Measurements from ENCODE around the gene KCTD21.
"Not testable (repeated sequence)": the region's sequence is repeated elsewhere in the genome, so short reads cannot be mapped to it uniquely, and the experiment has no call there.

KCTD21 gene

GRCh38 chr11:78187366-78188285, 800 bp downstream of the KCTD21 start:
- H3K4me3 ChIP-seq (ENCODE audit: low read length), result peak overlapping the region; percentile 82
- DNase-seq (ENCODE audit: low read depth), result no peak
- TF ChIP-seq, protein P1, sequence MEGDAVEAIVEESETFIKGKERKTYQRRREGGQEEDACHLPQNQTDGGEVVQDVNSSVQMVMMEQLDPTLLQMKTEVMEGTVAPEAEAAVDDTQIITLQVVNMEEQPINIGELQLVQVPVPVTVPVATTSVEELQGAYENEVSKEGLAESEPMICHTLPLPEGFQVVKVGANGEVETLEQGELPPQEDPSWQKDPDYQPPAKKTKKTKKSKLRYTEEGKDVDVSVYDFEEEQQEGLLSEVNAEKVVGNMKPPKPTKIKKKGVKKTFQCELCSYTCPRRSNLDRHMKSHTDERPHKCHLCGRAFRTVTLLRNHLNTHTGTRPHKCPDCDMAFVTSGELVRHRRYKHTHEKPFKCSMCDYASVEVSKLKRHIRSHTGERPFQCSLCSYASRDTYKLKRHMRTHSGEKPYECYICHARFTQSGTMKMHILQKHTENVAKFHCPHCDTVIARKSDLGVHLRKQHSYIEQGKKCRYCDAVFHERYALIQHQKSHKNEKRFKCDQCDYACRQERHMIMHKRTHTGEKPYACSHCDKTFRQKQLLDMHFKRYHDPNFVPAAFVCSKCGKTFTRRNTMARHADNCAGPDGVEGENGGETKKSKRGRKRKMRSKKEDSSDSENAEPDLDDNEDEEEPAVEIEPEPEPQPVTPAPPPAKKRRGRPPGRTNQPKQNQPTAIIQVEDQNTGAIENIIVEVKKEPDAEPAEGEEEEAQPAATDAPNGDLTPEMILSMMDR (conservative IDR thresholded peaks at IDR 0.05; ENCODE audit: low read depth, low read length), result no peak

DNA sequence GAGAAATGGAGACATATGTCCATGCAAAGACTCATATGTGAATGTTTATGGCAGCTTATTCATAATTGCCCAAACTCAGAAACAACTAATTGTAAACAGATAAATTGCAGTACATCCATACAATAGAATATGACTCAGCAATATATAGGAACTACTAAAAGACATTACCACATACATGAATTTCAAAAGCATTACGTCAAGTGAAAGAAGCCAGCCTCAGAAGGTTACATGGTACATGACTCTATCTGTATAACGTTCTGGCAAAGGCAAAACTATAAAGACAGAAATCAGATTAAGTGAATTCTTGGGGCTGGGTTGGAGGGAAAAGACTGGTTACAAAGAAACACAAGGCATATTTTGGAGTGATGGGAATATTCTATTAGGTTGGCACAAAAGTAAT, 7.2 kb downstream of the KCTD21 start:
- TF ChIP-seq, protein P1 (conservative IDR thresholded peaks at IDR 0.05; ENCODE audit: low read depth, low read length), result no peak
- no peak for DNase-seq (ENCODE audit: low read depth)
- no peak overlapping the region for H3K4me3 ChIP-seq (ENCODE audit: low read length)

GRCh38 chr11:78180751-78181150, 7.7 kb downstream of the KCTD21 start:
- TF ChIP-seq, protein P1 (conservative IDR thresholded peaks at IDR 0.05; ENCODE audit: low read depth, low read length), result no peak
- no peak for DNase-seq (ENCODE audit: low read depth)
- H3K4me3 ChIP-seq (ENCODE audit: low read length), result no peak overlapping the region

- DNase-seq (ENCODE audit: low read depth), result no peak
- no peak overlapping the region for H3K4me3 ChIP-seq (ENCODE audit: low read length)
- TF ChIP-seq, protein P1 (conservative IDR thresholded peaks at IDR 0.05; ENCODE audit: low read depth, low read length), result no peak
Observed at GRCh38 chr11:78179459-78180071, 8.9 kb downstream of the KCTD21 start.

DNA sequence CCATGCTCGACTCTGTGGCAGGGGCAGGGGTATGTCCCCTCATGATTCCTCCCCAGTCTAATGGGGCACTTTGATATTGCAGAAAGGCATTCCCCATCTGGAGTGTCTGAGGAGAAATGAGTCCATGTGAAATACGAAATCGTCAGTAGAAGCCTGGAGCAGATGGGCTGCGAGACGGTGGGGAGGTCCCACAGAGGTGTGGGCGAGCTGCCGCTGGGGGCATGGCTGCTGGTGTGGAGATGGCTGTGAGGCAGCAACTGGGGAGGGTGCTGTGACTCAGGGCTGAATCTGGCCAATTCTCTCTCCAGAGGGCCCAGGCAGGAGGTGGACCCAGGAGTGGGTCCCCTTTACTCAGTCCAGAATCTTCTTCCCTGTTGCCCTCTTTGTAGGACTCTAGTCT, 11.2 kb downstream of the KCTD21 start:
- no peak for DNase-seq (ENCODE audit: low read depth)
- H3K4me3 ChIP-seq (ENCODE audit: low read length), result no peak overlapping the region
- TF ChIP-seq, protein P1 (conservative IDR thresholded peaks at IDR 0.05; ENCODE audit: low read depth, low read length), result no peak

- TF ChIP-seq, protein P1 (conservative IDR thresholded peaks at IDR 0.05; ENCODE audit: low read depth, low read length), result no peak
- DNase-seq (ENCODE audit: low read depth), result no peak
- H3K4me3 ChIP-seq (ENCODE audit: low read length), result no peak overlapping the region
Observed at GRCh38 chr11:78176605-78177141, 11.8 kb downstream of the KCTD21 start.

GRCh38 chr11:78175862-78176261, 12.6 kb downstream of the KCTD21 start:
- H3K4me3 ChIP-seq (ENCODE audit: low read length); DNase-seq (ENCODE audit: low read depth): not testable (repeated sequence)
